Esophagus muscularis mucosa (tissue), 4 donors: ENCODE measurements around the gene DUSP15. TPM values are rescaled to one million over a fixed set of nuclear protein-coding genes. Genes with fewer than 3 reads are reported as not detected.

Experiments
- DNase-seq: peaks from one replicate; pipeline ENCODE4 v3.0.0-alpha.2; 2017; ENCODE audit errors: extremely low spot score
- H3K27ac ChIP-seq, 4 donors: fragments of 200-600 bp; sonication (generic); replicated peaks in 1 of 4; 1 replicate in 3 of 4; 2 replicates in 1 of 4; pipeline ENCODE4 v1.5.1; 2016 to 2019; ENCODE audit warnings: mild to moderate bottlenecking in 1 of 4
- H3K27me3 ChIP-seq, 4 donors: fragments of 200-600 bp; sonication (generic); one replicate each; pipeline versions ENCODE4 v1.5.1 to v1.6.0; 2016 to 2019
- H3K36me3 ChIP-seq, 4 donors: fragments of 200-600 bp; sonication (generic); one replicate each; pipeline ENCODE4 v1.5.1; 2016 to 2019
- H3K4me1 ChIP-seq, 4 donors: fragments of 200-600 bp; sonication (generic); one replicate each; pipeline ENCODE4 v1.5.1; 2016 to 2019
- H3K4me3 ChIP-seq, 4 donors: fragments of 200-600 bp; sonication (generic); 1 replicate in 2 of 4; 2 replicates in 2 of 4; pipeline ENCODE4 v1.5.1; 2016 to 2019; ENCODE audit warnings: mild to moderate bottlenecking in 4 of 4, moderate library complexity in 1 of 4
- H3K9me3 ChIP-seq, 4 donors: fragments of 200-600 bp; sonication (generic); 1 replicate in 3 of 4; 2 replicates in 1 of 4; pipeline ENCODE4 v1.5.1; 2016 to 2019
- EP300 ChIP-seq: sonication (generic); formaldehyde crosslinking; IDR thresholded peaks from one replicate; pipeline ENCODE4 v1.6.1; 2017; ENCODE audit warnings: antibody characterized with exemption
- POLR2A ChIP-seq: fragments of 450-650 bp; IDR thresholded peaks from one replicate; pipeline ENCODE4 v1.6.1; 2017; ENCODE audit warnings: antibody characterized with exemption, moderate library complexity, mild to moderate bottlenecking, low read depth
- POLR2AphosphoS5 ChIP-seq, 2 donors: sonication (generic); formaldehyde crosslinking; IDR thresholded peaks; one replicate each; pipeline ENCODE4 v1.6.1; 2017; ENCODE audit warnings: antibody characterized with exemption in 2 of 2
- WGBS: methylation state at CpG from one replicate; pipeline ENCODE4 v1.1.5; 2018; 5-methylcytosine and 5-hydroxymethylcytosine counted together
- intact Hi-C: fragments of 100-400 bp; cut with DNase I; formaldehyde crosslinking; loops from one replicate; pipeline ENCODE4 v1.15.1; 2023
- total RNA-seq, 4 donors: library from RNA; depleted of rRNA; stranded (reverse); fragments of >200 nt; gene quantifications; one replicate each; pipeline versions ENCODE4 v1.1.0 to v1.2.1, GENCODE V29; 2016
- TF ChIP-seq, protein P1 (sequence below), 3 experiments: fragments of 200-600 bp in 2 of 3; fragments of 450-650 bp in 1 of 3; sonication (generic) in 2 of 3; IDR thresholded peaks; one replicate each; pipeline ENCODE4 v1.5.1; 2017 to 2019; ENCODE audit warnings: antibody characterized with exemption in 3 of 3, mild to moderate bottlenecking in 2 of 3, moderate library complexity in 1 of 3

Gene DUSP15
- total RNA-seq, 4 donors from 2014 or later = 0.83 to 5.1 (median 3.8) TPM

DNA sequence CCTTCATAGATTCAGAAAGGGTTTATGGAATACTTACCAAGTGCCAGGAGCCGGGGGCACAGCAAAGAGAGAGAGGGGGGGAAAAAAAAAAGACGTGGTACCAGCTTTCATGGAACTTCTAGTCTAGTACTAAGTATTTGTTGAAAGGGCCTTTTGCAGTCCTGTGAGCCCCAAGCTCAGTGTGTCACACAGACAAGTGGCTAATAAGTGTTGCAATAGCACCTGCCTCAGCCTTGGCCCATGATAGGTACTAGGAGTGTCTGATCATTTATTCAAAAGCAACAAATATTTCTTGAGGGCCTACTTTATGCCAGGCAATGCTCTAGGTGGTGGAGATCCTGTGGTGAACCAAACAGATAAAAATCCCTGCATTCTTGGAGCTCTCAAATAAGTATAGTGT is 43.3 kb downstream of the DUSP15 start:
- 82% methylated on average over 2 of the region's 2 CpGs for WGBS
- H3K9me3 ChIP-seq = no peaks in the 10 kb centered on the region
- intact Hi-C loops = no loop called here
- no peak overlapping the region for H3K4me3 ChIP-seq
- H3K36me3 ChIP-seq = no peaks in the 10 kb centered on the region
- peaks cover 4 to 14% (median 12%) of the 10 kb centered on the region in 4 donors for H3K4me1 ChIP-seq
- TF ChIP-seq EP300 = no peak
- TF ChIP-seq POLR2AphosphoS5 (IDR thresholded peaks at IDR 0.05) = no peak
- TF ChIP-seq, protein P1, sequence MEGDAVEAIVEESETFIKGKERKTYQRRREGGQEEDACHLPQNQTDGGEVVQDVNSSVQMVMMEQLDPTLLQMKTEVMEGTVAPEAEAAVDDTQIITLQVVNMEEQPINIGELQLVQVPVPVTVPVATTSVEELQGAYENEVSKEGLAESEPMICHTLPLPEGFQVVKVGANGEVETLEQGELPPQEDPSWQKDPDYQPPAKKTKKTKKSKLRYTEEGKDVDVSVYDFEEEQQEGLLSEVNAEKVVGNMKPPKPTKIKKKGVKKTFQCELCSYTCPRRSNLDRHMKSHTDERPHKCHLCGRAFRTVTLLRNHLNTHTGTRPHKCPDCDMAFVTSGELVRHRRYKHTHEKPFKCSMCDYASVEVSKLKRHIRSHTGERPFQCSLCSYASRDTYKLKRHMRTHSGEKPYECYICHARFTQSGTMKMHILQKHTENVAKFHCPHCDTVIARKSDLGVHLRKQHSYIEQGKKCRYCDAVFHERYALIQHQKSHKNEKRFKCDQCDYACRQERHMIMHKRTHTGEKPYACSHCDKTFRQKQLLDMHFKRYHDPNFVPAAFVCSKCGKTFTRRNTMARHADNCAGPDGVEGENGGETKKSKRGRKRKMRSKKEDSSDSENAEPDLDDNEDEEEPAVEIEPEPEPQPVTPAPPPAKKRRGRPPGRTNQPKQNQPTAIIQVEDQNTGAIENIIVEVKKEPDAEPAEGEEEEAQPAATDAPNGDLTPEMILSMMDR (IDR thresholded peaks at IDR 0.05) = no peak
- no peak for TF ChIP-seq POLR2A
- no peak overlapping the region for H3K27ac ChIP-seq
- no peaks in the 10 kb centered on the region for H3K27me3 ChIP-seq
- DNase-seq = no peak

DNA sequence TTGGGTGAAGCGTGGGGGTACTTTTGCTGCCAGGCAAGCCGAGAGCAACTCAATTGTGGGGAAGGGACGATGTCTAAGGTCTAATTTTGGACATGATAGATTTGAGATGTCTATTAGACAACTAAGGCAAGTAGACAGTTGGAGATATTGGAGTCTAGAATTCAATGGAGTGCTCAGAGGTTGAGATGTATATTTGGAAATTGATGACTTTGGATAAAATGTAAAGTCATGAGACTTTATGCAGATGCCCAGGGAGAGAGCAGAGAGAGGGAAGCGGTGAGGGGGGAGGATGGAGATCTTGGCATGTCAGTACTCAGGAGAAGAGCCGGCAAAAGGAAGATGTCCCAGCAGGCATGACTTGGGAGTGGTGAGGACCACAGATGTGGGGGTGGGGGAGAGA is 44.3 kb downstream of the DUSP15 start:
- no peaks in the 10 kb centered on the region for H3K36me3 ChIP-seq
- H3K27ac ChIP-seq = no peak overlapping the region
- intact Hi-C loops = no loop called here
- no peaks in the 10 kb centered on the region for H3K9me3 ChIP-seq
- H3K4me3 ChIP-seq = no peak overlapping the region
- no peak for DNase-seq
- TF ChIP-seq POLR2A (no peak), POLR2AphosphoS5 (IDR thresholded peaks at IDR 0.05) (no peak), EP300 (no peak)
- TF ChIP-seq, protein P1 (IDR thresholded peaks at IDR 0.05) = no peak
- 91% methylated on average over 5 of the region's 5 CpGs for WGBS
- peaks cover 4 to 15% (median 12%) of the 10 kb centered on the region in 4 donors for H3K4me1 ChIP-seq
- no peaks in the 10 kb centered on the region for H3K27me3 ChIP-seq

DNA sequence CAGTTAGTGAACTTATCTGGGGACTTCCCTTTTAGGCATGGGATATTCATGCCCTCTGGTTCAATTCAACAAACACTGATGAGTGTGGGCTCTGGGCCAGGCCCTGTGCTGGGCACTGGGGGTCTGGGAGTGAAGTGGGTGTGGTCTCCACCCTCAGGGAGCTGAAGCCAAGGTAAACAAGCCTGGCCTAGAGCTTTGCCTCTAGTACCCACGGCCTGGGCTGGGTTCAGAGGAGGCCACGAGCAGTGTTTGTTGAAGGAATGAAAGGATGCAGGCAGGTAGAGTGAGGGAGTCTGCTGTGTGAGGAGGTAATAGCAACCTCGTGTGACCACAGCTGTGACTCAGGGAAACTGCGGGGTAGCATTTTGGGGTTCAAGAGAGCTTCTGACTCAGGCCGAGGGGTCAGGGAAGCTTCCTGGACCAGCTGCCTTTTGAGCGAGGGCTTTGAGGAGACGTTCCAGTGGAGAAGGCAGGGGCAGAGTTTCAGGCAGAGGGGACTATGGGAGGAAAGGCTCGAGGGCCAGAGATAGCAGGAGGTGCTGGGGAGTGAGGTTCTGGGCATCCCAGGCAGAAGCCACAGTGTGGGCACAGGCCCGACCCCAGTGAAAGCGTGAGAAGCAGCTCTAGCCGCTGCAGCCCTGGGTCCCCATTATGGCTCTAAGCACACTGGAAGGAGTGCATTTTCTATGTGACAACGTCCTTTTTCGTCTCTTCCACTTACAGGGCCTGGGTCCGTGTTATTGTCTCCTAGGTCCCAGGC is 45.6 kb downstream of the DUSP15 start:
- Histone ChIP-seq H3K9me3 (no peaks in the 10 kb centered on the region), H3K27ac (no peak overlapping the region), H3K4me1 (peaks cover 4 to 15% (median 12%) of the 10 kb centered on the region in 4 donors), H3K27me3 (no peaks in the 10 kb centered on the region), H3K36me3 (no peaks in the 10 kb centered on the region), H3K4me3 (no peak overlapping the region)
- TF ChIP-seq EP300 (no peak), POLR2A (no peak), POLR2AphosphoS5 (IDR thresholded peaks at IDR 0.05) (no peak)
- TF ChIP-seq, protein P1 (IDR thresholded peaks at IDR 0.05) = no peak
- 83% methylated on average over 13 of the region's 14 CpGs for WGBS
- intact Hi-C loops = loop anchor here (5.0 kb wide), 1 partner anchor 208 kb away; no protein-coding TSS in a partner anchor
- DNase-seq = no peak

DNA sequence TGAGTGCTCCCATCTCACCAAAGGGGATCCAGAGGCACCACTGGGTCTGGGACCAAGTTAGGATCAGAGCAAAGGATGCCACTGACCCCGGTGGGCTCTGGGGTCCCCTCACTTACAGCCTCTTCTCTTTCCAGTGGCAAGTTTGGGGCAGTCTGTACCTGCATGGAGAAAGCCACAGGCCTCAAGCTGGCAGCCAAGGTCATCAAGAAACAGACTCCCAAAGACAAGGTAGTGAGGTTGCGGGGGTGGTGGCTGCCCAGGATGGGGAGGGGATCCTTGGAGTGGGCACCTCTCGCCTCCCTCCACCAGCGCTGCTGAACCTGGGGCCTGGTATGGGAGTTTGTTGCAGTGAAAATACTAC is 46.2 kb downstream of the DUSP15 start:
- H3K27me3 ChIP-seq = no peaks in the 10 kb centered on the region
- H3K4me3 ChIP-seq = no peak overlapping the region
- DNase-seq = no peak
- no peak overlapping the region for H3K27ac ChIP-seq
- H3K36me3 ChIP-seq = no peaks in the 10 kb centered on the region
- peaks cover 4 to 15% (median 12%) of the 10 kb centered on the region in 4 donors for H3K4me1 ChIP-seq
- WGBS = 92% methylated on average over 4 of the region's 4 CpGs
- intact Hi-C loops = loop anchor here (5.0 kb wide), 1 partner anchor 208 kb away; no protein-coding TSS in a partner anchor
- no peaks in the 10 kb centered on the region for H3K9me3 ChIP-seq
- TF ChIP-seq, protein P1 (IDR thresholded peaks at IDR 0.05) = no peak
- TF ChIP-seq POLR2AphosphoS5 (IDR thresholded peaks at IDR 0.05) = no peak
- no peak for TF ChIP-seq EP300
- no peak for TF ChIP-seq POLR2A
